Esophagus squamous epithelium (tissue), 5 donors: ENCODE measurements around the gene LILRA2. TPM values are rescaled to one million over a fixed set of nuclear protein-coding genes. Genes with fewer than 3 reads are reported as not detected.
"Not testable (repeated sequence)": the region's sequence is repeated elsewhere in the genome, so short reads cannot be mapped to it uniquely, and the experiment has no call there.

Experiments used
- DNase-seq: peaks from one replicate; lab custom pipeline; 2025; lab: John Stamatoyannopoulos, UW
- H3K27ac ChIP-seq, 4 donors: fragments of 200-600 bp; sonication (generic); one replicate each; pipeline ENCODE4 v1.5.1; 2016 to 2019; ENCODE audit warnings: mild to moderate bottlenecking in 1 of 4
- H3K27me3 ChIP-seq, 4 donors: fragments of 200-600 bp; sonication (generic); 1 replicate in 3 of 4; 2 replicates in 1 of 4; pipeline versions ENCODE4 v1.5.1 to v1.6.0; 2017 to 2021; ENCODE audit warnings: antibody characterized with exemption in 1 of 4
- H3K36me3 ChIP-seq, 3 donors: fragments of 200-600 bp; sonication (generic); one replicate each; pipeline ENCODE4 v1.5.1; 2016 to 2019
- H3K4me1 ChIP-seq, 3 donors: fragments of 200-600 bp; sonication (generic); one replicate each; pipeline ENCODE4 v1.5.1; 2017 to 2019
- H3K4me3 ChIP-seq, 4 donors: fragments of 200-600 bp; sonication (generic); 1 replicate in 3 of 4; 2 replicates in 1 of 4; pipeline ENCODE4 v1.5.1; 2016 to 2019; ENCODE audit warnings: mild to moderate bottlenecking in 2 of 4, moderate library complexity in 1 of 4
- H3K9me3 ChIP-seq, 3 donors: fragments of 200-600 bp; sonication (generic); one replicate each; pipeline ENCODE4 v1.5.1; 2016 to 2019
- POLR2A ChIP-seq, 4 donors: fragments of 450-650 bp; IDR thresholded peaks; one replicate each; pipeline ENCODE4 v1.6.1; 2017; ENCODE audit warnings: antibody characterized with exemption in 4 of 4, mild to moderate bottlenecking in 4 of 4, moderate library complexity in 3 of 4
- WGBS, 2 donors: methylation state at CpG; one replicate each; pipeline ENCODE4 v1.1.5; 2018; 5-methylcytosine and 5-hydroxymethylcytosine counted together
- intact Hi-C: fragments of 100-400 bp; cut with DNase I; formaldehyde crosslinking; loops from one replicate; pipeline ENCODE4 v1.15.0; 2022
- total RNA-seq, 4 donors: library from RNA; depleted of rRNA; stranded (reverse); fragments of >200 nt; gene quantifications; one replicate each; pipeline ENCODE4 v1.1.0, GENCODE V29; 2016
- TF ChIP-seq, protein P1 (sequence below), 6 experiments: fragments of 450-650 bp in 4 of 6; fragments of 200-600 bp in 2 of 6; sonication (generic) in 2 of 6; IDR thresholded peaks; one replicate each; pipeline ENCODE4 v1.5.1; 2016 to 2019; ENCODE audit warnings: antibody characterized with exemption in 6 of 6, mild to moderate bottlenecking in 4 of 6, moderate library complexity in 4 of 6
- donor health status: DM: yes; HTN: yes; CAD: no.

LILRA2 gene
- total RNA-seq, 4 donors from 2014 or later: 0.11 to 0.76 (median 0.53) TPM; not detected in 1

DNA sequence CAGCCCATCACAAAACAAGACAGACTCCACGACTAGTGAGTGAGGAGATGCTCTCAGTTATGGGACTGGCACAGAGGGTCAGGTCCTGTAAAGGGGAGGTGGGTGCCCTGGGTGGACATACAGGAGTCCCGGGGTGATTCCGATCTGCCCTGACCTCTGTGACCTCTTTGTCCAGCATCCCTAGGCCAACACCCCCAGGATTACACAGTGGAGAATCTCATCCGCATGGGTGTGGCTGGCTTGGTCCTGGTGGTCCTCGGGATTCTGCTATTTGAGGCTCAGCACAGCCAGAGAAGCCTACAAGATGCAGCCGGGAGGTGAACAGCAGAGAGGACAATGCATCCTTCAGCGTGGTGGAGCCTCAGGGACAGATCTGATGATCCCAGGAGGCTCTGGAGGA lies 13.4 kb downstream of the LILRA2 start:
- Histone ChIP-seq H3K4me3 (no peak overlapping the region), H3K27ac (no peak overlapping the region), H3K27me3 (peaks cover 0 to 4% (median 0%) of the 10 kb centered on the region in 4 donors), H3K4me1 (no peaks in the 10 kb centered on the region), H3K9me3 (no peaks in the 10 kb centered on the region), H3K36me3 (no peaks in the 10 kb centered on the region)
- 37 to 64% methylated on average over 4 to 5 of the region's 7 CpGs for WGBS, 2 donors
- intact Hi-C loops: loop anchor here (5.0 kb wide), 1 partner anchor 305 kb away; the partner anchor contains the start of gene LILRB2
- no peak for TF ChIP-seq POLR2A (IDR thresholded peaks at IDR 0.05)
- TF ChIP-seq, protein P1, sequence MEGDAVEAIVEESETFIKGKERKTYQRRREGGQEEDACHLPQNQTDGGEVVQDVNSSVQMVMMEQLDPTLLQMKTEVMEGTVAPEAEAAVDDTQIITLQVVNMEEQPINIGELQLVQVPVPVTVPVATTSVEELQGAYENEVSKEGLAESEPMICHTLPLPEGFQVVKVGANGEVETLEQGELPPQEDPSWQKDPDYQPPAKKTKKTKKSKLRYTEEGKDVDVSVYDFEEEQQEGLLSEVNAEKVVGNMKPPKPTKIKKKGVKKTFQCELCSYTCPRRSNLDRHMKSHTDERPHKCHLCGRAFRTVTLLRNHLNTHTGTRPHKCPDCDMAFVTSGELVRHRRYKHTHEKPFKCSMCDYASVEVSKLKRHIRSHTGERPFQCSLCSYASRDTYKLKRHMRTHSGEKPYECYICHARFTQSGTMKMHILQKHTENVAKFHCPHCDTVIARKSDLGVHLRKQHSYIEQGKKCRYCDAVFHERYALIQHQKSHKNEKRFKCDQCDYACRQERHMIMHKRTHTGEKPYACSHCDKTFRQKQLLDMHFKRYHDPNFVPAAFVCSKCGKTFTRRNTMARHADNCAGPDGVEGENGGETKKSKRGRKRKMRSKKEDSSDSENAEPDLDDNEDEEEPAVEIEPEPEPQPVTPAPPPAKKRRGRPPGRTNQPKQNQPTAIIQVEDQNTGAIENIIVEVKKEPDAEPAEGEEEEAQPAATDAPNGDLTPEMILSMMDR (IDR thresholded peaks at IDR 0.05): no peak
- no peak for DNase-seq

DNA sequence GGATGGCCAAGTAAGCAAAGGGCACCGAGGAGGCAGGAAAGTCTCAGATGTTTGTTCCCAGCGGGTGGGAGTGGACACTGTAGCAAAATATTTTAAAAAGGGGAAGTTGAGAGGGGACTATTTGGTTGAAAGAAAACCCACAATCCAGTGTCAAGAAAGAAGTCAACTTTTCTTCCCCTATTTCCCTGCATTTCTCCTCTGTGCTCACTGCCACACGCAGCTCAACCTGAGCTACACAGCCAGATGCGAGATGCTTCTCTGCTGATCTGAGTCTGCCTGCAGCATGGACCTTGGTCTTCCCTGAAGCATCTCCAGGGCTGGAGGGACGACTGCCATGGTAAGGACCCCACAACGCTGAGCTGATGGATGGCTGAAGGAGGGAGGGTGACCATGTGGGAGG lies 19.9 kb downstream of the LILRA2 start, which contains the start of gene LILRA1:
TSS of gene LILRA1 (plus strand) at position 188 of the 400 bp plus-strand sequence. CDS start 613 bp downstream, outside the sequence.
- H3K27ac ChIP-seq, DNase-seq, H3K4me1 ChIP-seq, intact Hi-C loops, H3K4me3 ChIP-seq, H3K36me3 ChIP-seq, H3K9me3 ChIP-seq: not testable (repeated sequence)
- H3K27me3 ChIP-seq: peaks cover 0 to 15% (median 0%) of the 10 kb centered on the region in 4 donors
- 50 to 65% methylated on average over 3 to 5 of the region's 6 CpGs for WGBS, 2 donors

DNA sequence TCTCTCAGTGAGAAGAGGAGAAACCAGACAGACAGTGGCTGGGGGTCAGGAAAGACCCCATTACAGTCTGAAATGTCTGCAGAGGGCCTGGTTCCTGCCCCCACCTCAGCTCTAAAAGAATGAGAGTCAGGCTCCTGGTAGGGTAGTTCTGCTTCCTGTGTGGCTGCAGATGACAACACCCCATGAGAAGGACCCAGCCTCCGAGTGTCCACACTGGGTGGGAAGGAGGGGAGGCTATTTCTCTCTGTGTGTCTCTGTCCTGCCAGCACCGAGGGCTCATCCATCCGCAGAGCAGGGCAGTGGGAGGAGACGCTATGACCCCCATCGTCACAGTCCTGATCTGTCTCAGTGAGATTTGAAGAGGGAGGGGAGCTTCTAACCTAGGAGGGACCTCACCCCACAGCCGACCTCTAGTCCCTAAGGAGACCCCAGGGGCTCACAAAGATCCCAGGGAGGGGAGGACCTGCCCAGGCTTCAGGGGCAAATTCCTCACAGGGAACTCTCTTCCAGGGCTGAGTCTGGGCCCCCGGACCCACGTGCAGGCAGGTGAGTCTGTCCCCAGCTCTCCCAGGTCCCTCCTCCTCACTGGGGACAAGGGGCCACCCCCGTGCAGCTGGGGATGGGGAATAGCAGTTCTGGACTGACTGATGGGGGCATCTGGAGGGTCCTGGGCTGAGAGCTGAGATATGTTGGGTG lies 20.5 kb downstream of the LILRA2 start:
- H3K4me3 ChIP-seq, intact Hi-C loops, DNase-seq, H3K36me3 ChIP-seq, H3K27ac ChIP-seq, H3K4me1 ChIP-seq, H3K9me3 ChIP-seq: not testable (repeated sequence)
- H3K27me3 ChIP-seq: peaks cover 0 to 15% (median 0%) of the 10 kb centered on the region in 4 donors
- WGBS, 2 donors: 79% methylated on average over 5 of the region's 9 CpGs; no CpG with 5 or more reads in 1 of the 2 donors

DNA sequence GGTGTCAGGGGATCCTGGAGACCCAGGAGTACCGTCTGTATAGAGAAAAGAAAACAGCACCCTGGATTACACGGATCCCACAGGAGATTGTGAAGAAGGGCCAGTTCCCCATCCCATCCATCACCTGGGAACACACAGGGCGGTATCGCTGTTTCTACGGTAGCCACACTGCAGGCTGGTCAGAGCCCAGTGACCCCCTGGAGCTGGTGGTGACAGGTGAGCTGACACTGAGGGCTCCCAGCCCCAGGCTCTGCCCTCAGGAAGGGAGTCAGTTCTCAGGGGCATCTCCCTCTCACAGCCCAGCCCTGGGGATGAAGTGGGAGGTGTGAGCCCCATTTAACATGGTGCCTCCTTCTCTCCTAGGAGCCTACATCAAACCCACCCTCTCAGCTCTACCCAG lies 21.1 kb downstream of the LILRA2 start:
- WGBS, 2 donors: 94% methylated on average over 5 of the region's 5 CpGs; no CpG with 5 or more reads in 1 of the 2 donors
- H3K4me3 ChIP-seq: no peak overlapping the region
- no peak for DNase-seq
- no peaks in the 10 kb centered on the region for H3K36me3 ChIP-seq
- no peak overlapping the region for H3K27ac ChIP-seq
- intact Hi-C loops: no loop called here
- TF ChIP-seq, protein P1 (IDR thresholded peaks at IDR 0.05): no peak
- TF ChIP-seq POLR2A (IDR thresholded peaks at IDR 0.05): no peak
- peaks cover 0 to 15% (median 0%) of the 10 kb centered on the region in 4 donors for H3K27me3 ChIP-seq
- H3K4me1 ChIP-seq: no peaks in the 10 kb centered on the region
- H3K9me3 ChIP-seq: no peaks in the 10 kb centered on the region

DNA sequence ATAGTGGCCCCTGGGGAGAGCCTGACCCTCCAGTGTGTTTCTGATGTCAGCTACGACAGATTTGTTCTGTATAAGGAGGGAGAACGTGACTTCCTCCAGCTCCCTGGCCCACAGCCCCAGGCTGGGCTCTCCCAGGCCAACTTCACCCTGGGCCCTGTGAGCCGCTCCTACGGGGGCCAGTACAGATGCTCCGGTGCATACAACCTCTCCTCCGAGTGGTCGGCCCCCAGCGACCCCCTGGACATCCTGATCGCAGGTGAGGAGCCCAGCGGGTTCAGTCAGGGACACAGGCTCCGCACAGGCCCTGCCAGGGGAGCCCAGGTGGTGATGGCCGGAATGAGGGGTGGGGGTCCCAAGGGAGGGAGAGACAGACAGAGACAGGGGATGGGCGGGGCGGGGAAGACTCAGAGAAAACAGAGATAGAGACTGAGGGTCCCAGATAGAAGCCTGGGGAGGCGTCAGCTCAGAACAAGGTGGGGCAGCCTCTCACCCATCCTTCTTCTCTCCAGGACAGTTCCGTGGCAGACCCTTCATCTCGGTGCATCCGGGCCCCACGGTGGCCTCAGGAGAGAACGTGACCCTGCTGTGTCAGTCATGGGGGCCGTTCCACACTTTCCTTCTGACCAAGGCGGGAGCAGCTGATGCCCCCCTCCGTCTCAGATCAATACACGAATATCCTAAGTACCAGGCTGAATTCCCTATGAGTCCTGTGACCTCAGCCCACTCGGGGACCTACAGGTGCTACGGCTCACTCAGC lies 22.3 kb downstream of the LILRA2 start:
- H3K27me3 ChIP-seq: peaks cover 0 to 15% (median 0%) of the 10 kb centered on the region in 4 donors
- intact Hi-C loops, H3K36me3 ChIP-seq, H3K4me1 ChIP-seq, H3K27ac ChIP-seq, H3K4me3 ChIP-seq, DNase-seq, H3K9me3 ChIP-seq: not testable (repeated sequence)
- 75 to 94% methylated on average over 3 to 4 of the region's 26 CpGs for WGBS, 2 donors

DNA sequence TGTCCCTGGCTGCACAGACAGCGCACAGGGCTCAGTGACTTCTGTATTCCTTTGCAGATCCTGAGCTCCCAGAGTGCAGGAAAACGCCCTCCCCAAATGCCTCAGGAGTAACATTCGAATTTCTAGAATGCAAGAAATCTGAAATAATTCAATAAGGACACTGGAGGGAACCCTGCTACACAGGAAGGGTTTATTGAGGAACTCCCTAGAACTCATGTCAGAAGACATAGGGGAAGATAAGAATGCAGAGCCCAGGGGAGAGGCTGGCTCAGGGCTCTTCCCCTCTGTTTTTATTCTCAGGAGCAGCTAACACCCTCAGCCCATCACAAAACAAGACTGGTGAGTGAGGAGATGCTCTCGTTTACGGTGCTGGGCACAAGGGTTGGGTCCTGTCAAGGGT lies 26.6 kb downstream of the LILRA2 start:
- intact Hi-C loops: no loop called here
- no peak for DNase-seq
- 53 to 60% methylated on average over 4 to 5 of the region's 5 CpGs for WGBS, 2 donors

More for the DNA sequence above, 26.6 kb downstream of the LILRA2 start:
- no peak overlapping the region for H3K27ac ChIP-seq
- no peaks in the 10 kb centered on the region for H3K4me1 ChIP-seq
- no peak overlapping the region for H3K4me3 ChIP-seq
- H3K27me3 ChIP-seq: peaks cover 0 to 6% (median 0%) of the 10 kb centered on the region in 4 donors
- no peaks in the 10 kb centered on the region for H3K9me3 ChIP-seq
- no peaks in the 10 kb centered on the region for H3K36me3 ChIP-seq
- no peak for TF ChIP-seq POLR2A (IDR thresholded peaks at IDR 0.05)
- TF ChIP-seq, protein P1 (IDR thresholded peaks at IDR 0.05): no peak
